DND-41 (cell line): ENCODE measurements around the gene ATP6V0A1.

ENCODE experiments used
- ATAC-seq: fragments of 200-7000 bp; cut with Tn5 transposase; 3 replicates; pipeline ENCODE4 v1.9.1; 2021; ENCODE audit warnings: low read depth; ENCODE audit not compliant: insufficient read depth
- DNase-seq: peaks from one replicate; pipeline ENCODE4 v3.0.0-alpha.2; 2020
- H2AFZ ChIP-seq: 2 replicates; pipeline ENCODE4 v1.6.0; 2012; ENCODE audit warnings: low read depth, low read length
- H3K27ac ChIP-seq: 2 replicates; pipeline ENCODE4 v1.5.1; 2012; ENCODE audit warnings: low read length, inconsistent platforms
- H3K27me3 ChIP-seq: fragments of 200-600 bp; sonication (generic); 2 replicates; pipeline ENCODE4 v1.6.0; 2012; ENCODE audit warnings: low read length, mild to moderate bottlenecking, inconsistent platforms; ENCODE audit not compliant: insufficient read depth, poor library complexity
- H3K36me3 ChIP-seq: 2 replicates; pipeline ENCODE4 v1.5.1; 2012; ENCODE audit warnings: low read length, inconsistent platforms; ENCODE audit not compliant: insufficient read depth
- H3K4me1 ChIP-seq: 2 replicates; pipeline ENCODE4 v1.5.1; 2012; ENCODE audit warnings: mild to moderate bottlenecking, low read length; ENCODE audit not compliant: insufficient read depth
- H3K4me2 ChIP-seq: 2 replicates; pipeline ENCODE4 v1.6.0; 2012; ENCODE audit warnings: mild to moderate bottlenecking, moderate library complexity, low read length, inconsistent platforms; ENCODE audit not compliant: insufficient read depth
- H3K4me3 ChIP-seq, 2 experiments: fragments of 200-600 bp in 1 of 2; shearing (Covaris generic) in 1 of 2; 2 replicates each; pipeline ENCODE4 v1.5.1; 2012 to 2016; ENCODE audit warnings: inconsistent platforms in 2 of 2, low read length in 2 of 2, mild to moderate bottlenecking in 2 of 2, low read depth in 1 of 2, moderate library complexity in 1 of 2
- H3K79me2 ChIP-seq: 2 replicates; pipeline ENCODE4 v1.6.0; 2012; ENCODE audit warnings: low read length, inconsistent platforms; ENCODE audit not compliant: insufficient read depth
- H3K9ac ChIP-seq: 2 replicates; pipeline ENCODE4 v1.6.0; 2012; ENCODE audit warnings: low read depth, mild to moderate bottlenecking, inconsistent platforms, low read length, moderate library complexity
- H3K9me3 ChIP-seq: 2 replicates; pipeline ENCODE4 v1.5.1; 2012; ENCODE audit warnings: low read length, moderate library complexity, mild to moderate bottlenecking, inconsistent platforms; ENCODE audit not compliant: insufficient read depth, severe bottlenecking
- H4K20me1 ChIP-seq: 2 replicates; pipeline ENCODE4 v1.6.0; 2012; ENCODE audit warnings: low read length; ENCODE audit not compliant: insufficient read depth
- CTCF ChIP-seq: IDR thresholded peaks from 2 replicates; pipeline ENCODE4 v1.5.1; 2012; ENCODE audit warnings: borderline replicate concordance, low read length, moderate library complexity, mild to moderate bottlenecking; ENCODE audit not compliant: poor library complexity, severe bottlenecking; ENCODE audit errors: extremely low read depth
- EZH2 ChIP-seq: IDR thresholded peaks from 3 replicates; pipeline ENCODE4 v1.6.1; 2012; ENCODE audit warnings: borderline replicate concordance, low read depth, mild to moderate bottlenecking, moderate library complexity, low read length, inconsistent platforms; ENCODE audit not compliant: severe bottlenecking

Gene ATP6V0A1

GRCh38 chr17:42522798-42523278 is 64.2 kb downstream of the ATP6V0A1 start:
- H3K27me3 ChIP-seq = no peaks in the 10 kb centered on the region
- no peaks in the 10 kb centered on the region for H3K9me3 ChIP-seq
- H2AFZ ChIP-seq = no peak overlapping the region
- no peak overlapping the region for H3K4me3 ChIP-seq
- H3K9ac ChIP-seq = no peak overlapping the region
- H3K4me1 ChIP-seq = no peaks in the 10 kb centered on the region
- H3K79me2 ChIP-seq = no peaks in the 10 kb centered on the region
- DNase-seq (no peak), ATAC-seq (no peak)
- no peaks in the 10 kb centered on the region for H4K20me1 ChIP-seq
- no peak overlapping the region for H3K4me2 ChIP-seq
- H3K27ac ChIP-seq = no peak overlapping the region
- H3K36me3 ChIP-seq = no peaks in the 10 kb centered on the region
- TF ChIP-seq CTCF (no peak), EZH2 (no peak)

- no peak overlapping the region for H3K27ac ChIP-seq
- no peaks in the 10 kb centered on the region for H3K9me3 ChIP-seq
- no peak overlapping the region for H3K4me3 ChIP-seq
- no peak overlapping the region for H2AFZ ChIP-seq
- no peaks in the 10 kb centered on the region for H3K79me2 ChIP-seq
- no peak overlapping the region for H3K9ac ChIP-seq
- H3K27me3 ChIP-seq = no peaks in the 10 kb centered on the region
- no peak overlapping the region for H3K4me2 ChIP-seq
- DNase-seq (no peak), ATAC-seq (no peak)
- TF ChIP-seq EZH2 (no peak), CTCF (no peak)
- peaks cover 18% of the 10 kb centered on the region for H3K4me1 ChIP-seq
- no peaks in the 10 kb centered on the region for H3K36me3 ChIP-seq
- no peaks in the 10 kb centered on the region for H4K20me1 ChIP-seq
Observed at GRCh38 chr17:42525221-42525620, 66.5 kb downstream of the ATP6V0A1 start.

- Histone ChIP-seq H4K20me1 (no peaks in the 10 kb centered on the region), H3K9ac (no peak overlapping the region), H3K4me1 (peaks cover 26% of the 10 kb centered on the region), H3K27ac (no peak overlapping the region), H3K4me2 (no peak overlapping the region), H3K36me3 (no peaks in the 10 kb centered on the region), H3K27me3 (no peaks in the 10 kb centered on the region), H3K9me3 (no peaks in the 10 kb centered on the region), H2AFZ (no peak overlapping the region), H3K4me3 (no peak overlapping the region), H3K79me2 (no peaks in the 10 kb centered on the region)
- DNase-seq (no peak), ATAC-seq (no peak)
- TF ChIP-seq CTCF (no peak), EZH2 (no peak)
Observed at GRCh38 chr17:42526031-42526444, 67.4 kb downstream of the ATP6V0A1 start.

DNA sequence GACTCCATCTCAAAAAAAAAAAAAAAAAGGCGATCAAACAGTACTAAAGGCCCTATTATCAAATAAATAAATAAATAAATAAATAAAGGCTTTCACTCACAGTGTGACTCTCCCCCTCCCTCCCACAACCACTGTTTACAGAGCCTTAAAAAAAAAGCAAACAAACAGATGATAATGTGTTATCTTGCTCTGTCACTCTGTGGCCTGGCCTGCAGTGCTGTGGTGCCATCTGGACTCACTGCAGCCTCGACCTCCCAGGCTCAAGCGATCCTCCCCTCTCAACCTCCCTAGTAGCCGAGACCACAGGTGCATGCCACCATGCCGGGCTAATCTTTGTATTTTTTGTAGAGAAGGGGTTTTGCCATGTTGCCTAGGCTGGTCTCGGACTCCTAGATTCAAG is 69.3 kb downstream of the ATP6V0A1 start:
- no peaks in the 10 kb centered on the region for H4K20me1 ChIP-seq
- H2AFZ ChIP-seq = no peak overlapping the region
- no peak overlapping the region for H3K4me2 ChIP-seq
- no peaks in the 10 kb centered on the region for H3K79me2 ChIP-seq
- no peak overlapping the region for H3K27ac ChIP-seq
- no peak for TF ChIP-seq CTCF
- TF ChIP-seq EZH2 = no peak
- H3K27me3 ChIP-seq = no peaks in the 10 kb centered on the region
- no peaks in the 10 kb centered on the region for H3K36me3 ChIP-seq
- DNase-seq = no peak
- no peak for ATAC-seq
- H3K4me3 ChIP-seq = no peak overlapping the region
- no peak overlapping the region for H3K9ac ChIP-seq
- H3K9me3 ChIP-seq = no peaks in the 10 kb centered on the region
- H3K4me1 ChIP-seq = peaks cover 39% of the 10 kb centered on the region
